ENCODE measurements around the gene GRB10. TPM values are rescaled to one million over a fixed set of nuclear protein-coding genes. Genes with fewer than 3 reads are reported as not detected.
A peak's percentile ranks its signal among the peaks of the same experiment; 100 is the strongest.

GRB10 gene
- polyA plus RNA-seq, 2 of the 4 experiments (the other 2 are of a cell fraction), result 23.2 to 37.0 TPM

- peaks cover 66% of the 10 kb centered on the region for H3K4me1 ChIP-seq
- no peak for ATAC-seq
Measured at GRCh38 chr7:50712252-50713122, 70.2 kb downstream of the GRB10 start.

GRCh38 chr7:50711271-50712175 lies 71.2 kb downstream of the GRB10 start:
- TF ChIP-seq HDAC2 (IDR thresholded peaks at IDR 0.05) (no peak), REST (IDR thresholded peaks at IDR 0.05) (no peak), MAFK (IDR thresholded peaks at IDR 0.05; ENCODE audit: partially characterized antibody) (peak; percentile 43), TFCP2L1 (CRISPR knock-in tag; IDR thresholded peaks at IDR 0.05) (no peak), SMC3 (IDR thresholded peaks at IDR 0.05) (no peak), ZC3H11A (IDR thresholded peaks at IDR 0.05) (no peak)
- no peak for FAIRE-seq

More at GRCh38 chr7:50712252-50713122, 70.2 kb downstream of the GRB10 start:
- ChIA-PET POLR2A (no interaction called here), CTCF (interaction anchor here (0.6 to 1.6 kb wide), 4 partner anchors 9 to 450 kb away, joined by 3 to 4 read pairs (median 3); no protein-coding TSS in a partner anchor)
- Histone ChIP-seq H3K9me3 (no peaks in the 10 kb centered on the region), H3K4me3 (no peak overlapping the region), H3K27ac (peak overlapping the region in 1 of 2 experiments; percentile 23; a peak in 3 of 6 replicates), H3K4me2 (peak overlapping the region; percentile 47; the same call in 2 of the 3 replicates)
- no peak for DNase-seq (ENCODE audit: low read depth in 1 of 2, low spot score in 1 of 2)
- TF ChIP-seq SREBF2 (IDR thresholded peaks at IDR 0.05), result no peak
- TF ChIP-seq REST (IDR thresholded peaks at IDR 0.05), result no peak
- TF ChIP-seq FOSB (CRISPR knock-in tag; IDR thresholded peaks at IDR 0.05), result no peak
- no peak for TF ChIP-seq HOXB5 (CRISPR knock-in tag; IDR thresholded peaks at IDR 0.05)
- TF ChIP-seq NPAS2 (CRISPR knock-in tag; IDR thresholded peaks at IDR 0.05; ENCODE audit: borderline replicate concordance), result no peak
- no peak for TF ChIP-seq KDM1A (IDR thresholded peaks at IDR 0.05; ENCODE audit: low read depth)
- FAIRE-seq, result no peak
- WGBS (ENCODE audit: missing lambda C conversion rate), result 75% methylated on average over 3 of the region's 3 CpGs

More at GRCh38 chr7:50711271-50712175, 71.2 kb downstream of the GRB10 start:
- 74% methylated on average over 14 of the region's 14 CpGs for WGBS (ENCODE audit: missing lambda C conversion rate)
- Histone ChIP-seq H3K4me1 (peaks cover 75% of the 10 kb centered on the region), H3K4me3 (no peak overlapping the region), H3K27ac (peak overlapping the region; percentile 25 to 40; a peak in 5 of 6 replicates), H3K4me2 (peak overlapping the region; percentile 47), H3K9me3 (no peaks in the 10 kb centered on the region)
- ChIA-PET CTCF (interaction anchor here (0.6 to 1.6 kb wide), 4 partner anchors 8 to 451 kb away, joined by 3 to 4 read pairs (median 3); no protein-coding TSS in a partner anchor), POLR2A (no interaction called here)
- DNase-seq (ENCODE audit: low read depth in 1 of 2, low spot score in 1 of 2), result peak in 1 of 2 experiments; percentile 55
- peak; percentile 25 to 37; a peak in 3 of 6 replicates for ATAC-seq

Data from A549 (cell line).